Psoas muscle (tissue), 8 donors: ENCODE measurements around the gene ASTN2. TPM values are rescaled to one million over a fixed set of nuclear protein-coding genes. Genes with fewer than 3 reads are reported as not detected.

Experiments used
- ATAC-seq, 4 donors: fragments of 200-7000 bp; cut with Tn5 transposase; one replicate each; pipeline ENCODE4 v1.9.1; 2020; ENCODE audit warnings: moderate library complexity in 3 of 4, mild to moderate bottlenecking in 2 of 4
- DNase-seq, 2 donors: peaks; one replicate each; pipeline ENCODE4 v3.0.0-alpha.2; 2020
- H3K27ac ChIP-seq: fragments of 200-600 bp; one replicate; pipeline ENCODE4 v1.8.0; 2022
- H3K27me3 ChIP-seq, 3 donors: fragments of 200-600 bp in 1 of 3; one replicate each; pipeline versions ENCODE4 v1.6.1 to v1.8.0; 2013 to 2022; ENCODE audit warnings: low read length in 2 of 3, mild to moderate bottlenecking in 2 of 3, moderate library complexity in 1 of 3; ENCODE audit not compliant: insufficient read depth in 3 of 3
- H3K36me3 ChIP-seq, 2 donors: fragments of 200-600 bp in 1 of 2; one replicate each; pipeline versions ENCODE4 v1.6.1 to v1.8.0; 2013 to 2022; ENCODE audit warnings: low read depth in 1 of 2, mild to moderate bottlenecking in 1 of 2, moderate library complexity in 1 of 2; ENCODE audit not compliant: insufficient read depth in 1 of 2
- H3K4me1 ChIP-seq: fragments of 200-600 bp; one replicate; pipeline ENCODE4 v1.8.0; 2022
- H3K4me3 ChIP-seq: fragments of 200-600 bp; one replicate; pipeline ENCODE4 v1.8.0; 2022; ENCODE audit warnings: mild to moderate bottlenecking
- H3K9me3 ChIP-seq: fragments of 200-600 bp; one replicate; pipeline ENCODE4 v1.8.0; 2022
- CTCF ChIP-seq: fragments of 200-600 bp; IDR thresholded peaks from one replicate; pipeline ENCODE4 v1.8.0; 2022; ENCODE audit warnings: antibody characterized with exemption
- WGBS, 3 donors: extraction: QIAGEN DNeasy Blood & Tissue Kit; methylation state at CpG; one replicate each; pipeline versions ENCODE4 v1.1.6 to v1.1.7; 2013; 5-methylcytosine and 5-hydroxymethylcytosine counted together
- intact Hi-C, 2 donors: fragments of 100-400 bp; cut with DNase I; formaldehyde crosslinking; loops; one replicate each; pipeline versions ENCODE4 v1.11.0 to v1.14.2; 2022
- polyA plus RNA-seq, 3 donors: library from polyadenylated mRNA; stranded (reverse); fragments of 200-250 nt; gene quantifications; one replicate each; pipeline ENCODE4 v1.2.3, GENCODE V29; 2013
- total RNA-seq, 4 donors: library from RNA; stranded (reverse); fragmentation: NEBNext Ultra II Directional in 2 of 4; extraction: Animal tissue kit (Norgen Biotek cat#: 25700) in 2 of 4; gene quantifications; one replicate each; pipeline versions ENCODE4 v1.2.1 to v1.2.4, GENCODE V29; 2021 to 2023
- donor health status: healthy with polysubstance abuse.
- donor health status: DM: no; HTN: no; CAD: no; lungs with moderate emphysema.
- donor health status: Bipolar disorder and iron deficiency.
- donor health status: healthy.
- donor health status: DM: yes; HTN: yes; CAD: no.
- donor health status: DM: no; HTN: no; CAD: no.
- donor health status: DM: no; HTN: no; CAD: no.
- donor health status: DM: yes; HTN: yes; CAD: no.

ASTN2 gene
- total and polyA plus RNA-seq, 7 donors = 2.0 to 10.3 (median 3.3) TPM

DNA sequence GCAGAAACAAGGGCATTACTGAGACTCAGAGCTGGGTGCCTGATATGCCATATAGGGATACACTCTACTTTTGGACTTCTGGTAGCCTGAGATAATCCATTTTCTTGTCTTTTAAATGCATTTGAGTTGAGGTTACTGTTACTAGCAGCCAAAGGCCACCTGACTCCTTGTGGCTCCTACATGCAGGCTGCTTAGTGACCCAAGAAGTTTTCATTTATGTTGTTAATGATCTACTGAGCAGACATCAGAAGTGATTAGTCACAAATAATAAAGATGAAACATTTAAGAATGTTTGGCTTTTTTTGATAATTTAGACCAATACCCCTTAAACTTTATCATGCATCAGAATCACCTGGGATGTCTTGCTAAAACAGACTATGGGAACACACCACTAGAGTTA, 899.3 kb downstream of the ASTN2 start:
- H3K27me3 ChIP-seq = no peaks in the 10 kb centered on the region
- ATAC-seq (no peak), DNase-seq (no peak)
- H3K27ac ChIP-seq = no peak overlapping the region
- H3K4me1 ChIP-seq = no peaks in the 10 kb centered on the region
- H3K36me3 ChIP-seq = no peaks in the 10 kb centered on the region
- no peak overlapping the region for H3K4me3 ChIP-seq
- H3K9me3 ChIP-seq = peaks cover 5% of the 10 kb centered on the region
- TF ChIP-seq CTCF = no peak
- intact Hi-C loops = loop anchor here in 1 of 2 donors (2.0 kb wide), 1 partner anchor 37 kb away; no protein-coding TSS in a partner anchor

GRCh38 chr9:116506685-116507084, 908.2 kb downstream of the ASTN2 start:
- no peaks in the 10 kb centered on the region for H3K4me1 ChIP-seq
- H3K9me3 ChIP-seq = no peaks in the 10 kb centered on the region
- no peak overlapping the region for H3K27ac ChIP-seq
- 85 to 90% (median 87%) methylated on average over 4 of the region's 4 CpGs for WGBS, 3 donors
- no peaks in the 10 kb centered on the region for H3K27me3 ChIP-seq
- H3K36me3 ChIP-seq = no peaks in the 10 kb centered on the region
- intact Hi-C loops = no loop called here
- TF ChIP-seq CTCF = no peak
- DNase-seq (no peak), ATAC-seq (no peak)
- H3K4me3 ChIP-seq = no peak overlapping the region

GRCh38 chr9:116504893-116505480, 909.9 kb downstream of the ASTN2 start:
- WGBS, 3 donors = 88 to 91% (median 91%) methylated on average over 5 of the region's 5 CpGs

DNA sequence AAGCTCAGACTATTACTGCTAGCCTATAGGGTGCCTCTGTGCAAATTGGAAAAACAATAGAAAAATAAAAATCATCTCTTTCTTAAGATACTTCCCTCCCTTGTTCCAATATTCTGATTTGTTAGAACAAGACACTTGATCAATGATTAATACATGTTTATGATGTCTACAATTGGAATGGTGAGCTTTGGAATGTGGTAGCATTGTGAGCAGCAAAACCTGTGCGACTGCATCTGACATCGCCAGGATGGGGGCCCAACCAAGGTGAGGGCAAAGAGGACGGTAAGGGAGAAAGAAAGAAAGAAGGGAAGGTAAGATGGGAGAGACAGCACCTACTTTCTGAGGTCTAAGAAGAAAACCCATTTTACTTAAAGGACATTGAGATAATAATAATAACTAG, 910.8 kb downstream of the ASTN2 start:
- WGBS, 3 donors = 86 to 92% (median 87%) methylated on average over 3 of the region's 3 CpGs
- ATAC-seq = no peak
- H3K36me3 ChIP-seq = no peaks in the 10 kb centered on the region
- intact Hi-C loops = no loop called here
- no peaks in the 10 kb centered on the region for H3K4me1 ChIP-seq
- no peaks in the 10 kb centered on the region for H3K27me3 ChIP-seq
- no peak overlapping the region for H3K4me3 ChIP-seq
- no peak overlapping the region for H3K27ac ChIP-seq
- DNase-seq = no peak
- no peaks in the 10 kb centered on the region for H3K9me3 ChIP-seq
- TF ChIP-seq CTCF = no peak

More at GRCh38 chr9:116504893-116505480, 909.9 kb downstream of the ASTN2 start:
- Histone ChIP-seq H3K36me3 (no peaks in the 10 kb centered on the region), H3K9me3 (no peaks in the 10 kb centered on the region), H3K27me3 (no peaks in the 10 kb centered on the region), H3K4me3 (no peak overlapping the region), H3K27ac (no peak overlapping the region), H3K4me1 (no peaks in the 10 kb centered on the region)
- TF ChIP-seq CTCF = no peak
- DNase-seq (no peak), ATAC-seq (no peak)
- intact Hi-C loops = no loop called here

GRCh38 chr9:116502746-116503145, 912.1 kb downstream of the ASTN2 start:
- no peak for TF ChIP-seq CTCF
- no peaks in the 10 kb centered on the region for H3K4me1 ChIP-seq
- H3K36me3 ChIP-seq = no peaks in the 10 kb centered on the region
- H3K27ac ChIP-seq = no peak overlapping the region
- no peaks in the 10 kb centered on the region for H3K27me3 ChIP-seq
- H3K4me3 ChIP-seq = no peak overlapping the region
- no peak for ATAC-seq
- no peak for DNase-seq
- intact Hi-C loops = no loop called here
- H3K9me3 ChIP-seq = no peaks in the 10 kb centered on the region
